ENCODE results near the gene ADARB2. TPM values are rescaled to one million over a fixed set of nuclear protein-coding genes. Genes with fewer than 3 reads are reported as not detected.

ADARB2 gene
- total and polyA plus RNA-seq, 3 experiments from 2014 or later = not detected

DNA sequence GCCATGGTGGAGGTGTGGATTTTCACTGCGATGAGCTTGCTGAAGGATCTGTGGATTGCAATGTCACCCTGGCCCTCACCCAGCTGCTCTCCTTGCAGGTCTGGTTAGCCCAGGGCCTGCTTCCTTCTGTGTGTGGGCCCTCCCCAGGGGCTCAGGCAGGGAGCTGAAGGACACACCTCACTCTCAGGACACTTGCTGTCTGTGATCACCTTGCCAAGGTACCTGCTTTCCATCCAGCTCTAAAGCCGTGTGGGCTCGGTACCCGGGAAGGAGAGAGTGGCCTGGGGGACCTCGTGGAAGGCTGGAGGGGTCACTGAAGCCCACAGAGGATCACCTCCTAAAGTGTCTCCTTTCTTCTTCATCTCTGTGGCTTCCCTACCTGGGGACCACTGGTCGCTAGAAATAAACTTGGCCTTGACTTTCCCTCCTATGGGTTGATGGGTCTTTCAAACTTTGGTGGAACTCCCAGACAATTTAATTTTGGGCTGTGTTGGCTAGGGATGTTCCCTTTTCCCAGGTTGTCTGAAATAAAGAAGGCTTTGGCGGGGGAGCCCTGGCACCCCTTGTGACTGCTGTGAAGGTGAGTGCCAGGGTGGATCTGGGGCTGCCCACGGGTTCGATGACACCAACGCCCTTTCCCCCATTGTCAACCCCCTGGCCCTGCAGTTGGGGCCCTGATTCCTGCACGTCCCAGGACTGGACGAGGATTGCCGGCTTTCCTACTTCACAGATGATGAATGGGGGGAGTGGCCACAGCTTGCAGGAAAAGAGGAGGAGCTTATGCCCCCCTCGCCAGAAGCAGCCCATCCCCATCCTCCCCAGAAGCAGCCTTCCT lies 331.0 kb downstream of the ADARB2 start:
- H3K36me3 ChIP-seq (ENCODE audit: insufficient read depth, low read length) = no peaks in the 10 kb centered on the region
- H3K4me3 ChIP-seq (ENCODE audit: low read length) = no peak overlapping the region
- H3K4me1 ChIP-seq (ENCODE audit: insufficient read depth, low read length) = no peaks in the 10 kb centered on the region
- H3K4me3 Mint-ChIP-seq = peak overlapping the region in 1 of 7 donors; percentile 48
- ChIA-PET POLR2A (no interaction called here), CTCF (no interaction called here)
- H3K36me3 Mint-ChIP-seq = no peaks in the 10 kb centered on the region
- H3K27ac ChIP-seq (ENCODE audit: low read depth, low read length) = no peak overlapping the region
- no peaks in the 10 kb centered on the region for H3K9me3 Mint-ChIP-seq
- DNase-seq = peak in 1 of 5 donors; percentile 36
- H3K4me1 Mint-ChIP-seq = no peaks in the 10 kb centered on the region
- peak overlapping the region in 1 of 8 donors; percentile 54 for H3K27ac Mint-ChIP-seq
- no peaks in the 10 kb centered on the region for H3K27me3 ChIP-seq (ENCODE audit: insufficient read depth, low read length, poor library complexity, severe bottlenecking)
- H3K27me3 Mint-ChIP-seq = peaks cover 3 to 8% of the 10 kb centered on the region in 2 donors
- H3K9me3 ChIP-seq (ENCODE audit: low read length) = no peaks in the 10 kb centered on the region

DNA sequence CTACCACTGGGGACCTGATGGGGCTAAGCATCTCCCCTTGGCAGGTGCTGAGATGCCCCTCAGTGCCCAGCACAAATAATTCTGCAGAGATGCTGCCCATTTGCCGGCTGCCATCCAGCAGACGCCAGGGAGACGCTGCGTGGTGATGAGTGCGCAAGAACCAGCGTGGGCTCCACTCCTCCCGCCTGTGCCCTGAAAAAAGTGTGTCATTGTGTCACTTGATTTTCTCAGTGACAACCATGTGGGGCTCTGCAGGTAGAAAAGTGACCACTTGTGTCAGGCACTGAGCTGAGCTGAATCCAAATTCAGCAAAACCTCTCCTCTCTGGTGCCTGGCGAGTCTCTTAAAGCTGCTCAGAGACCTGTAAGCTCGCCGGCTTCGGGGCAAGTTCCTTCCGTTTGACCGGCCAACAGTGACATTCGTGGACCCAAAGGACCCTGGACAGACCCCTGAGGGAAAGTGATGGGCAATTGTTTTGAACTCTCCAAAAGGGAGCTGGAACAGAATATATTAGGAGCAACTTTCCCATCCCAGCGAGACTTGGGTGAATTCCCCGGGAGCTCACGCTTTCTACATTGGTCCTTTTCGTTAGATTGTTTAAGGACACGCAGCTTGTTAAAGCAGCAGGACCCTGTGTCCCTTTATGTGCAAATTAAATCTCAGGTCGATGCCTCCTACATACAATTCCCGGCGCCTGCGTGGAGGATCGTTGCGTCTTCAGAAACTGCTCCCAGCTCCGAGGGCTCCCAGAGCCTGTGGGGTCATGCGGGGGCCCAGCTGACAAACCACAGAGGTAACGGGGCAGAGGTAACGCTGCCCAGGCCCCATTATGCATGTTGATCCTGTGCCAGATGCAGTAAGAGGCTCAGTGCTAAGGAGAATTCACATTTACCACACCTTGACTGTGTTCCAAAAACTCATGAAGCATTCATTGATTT lies 332.7 kb downstream of the ADARB2 start:
- DNase-seq = peak in 1 of 5 donors; percentile 36
- no peaks in the 10 kb centered on the region for H3K9me3 Mint-ChIP-seq
- peaks cover 4 to 14% of the 10 kb centered on the region in 2 donors for H3K27me3 Mint-ChIP-seq
- ChIA-PET POLR2A (no interaction called here), CTCF (no interaction called here)
- Histone ChIP-seq H3K4me3 (ENCODE audit: low read length) (no peak overlapping the region), H3K4me1 (ENCODE audit: insufficient read depth, low read length) (no peaks in the 10 kb centered on the region), H3K9me3 (ENCODE audit: low read length) (no peaks in the 10 kb centered on the region), H3K27ac (ENCODE audit: low read depth, low read length) (no peak overlapping the region), H3K27me3 (ENCODE audit: insufficient read depth, low read length, poor library complexity, severe bottlenecking) (no peaks in the 10 kb centered on the region), H3K36me3 (ENCODE audit: insufficient read depth, low read length) (no peaks in the 10 kb centered on the region)
- no peak overlapping the region for H3K27ac Mint-ChIP-seq
- H3K4me1 Mint-ChIP-seq = no peaks in the 10 kb centered on the region
- no peak overlapping the region for H3K4me3 Mint-ChIP-seq
- no peaks in the 10 kb centered on the region for H3K36me3 Mint-ChIP-seq

- peaks cover 5 to 14% of the 10 kb centered on the region in 2 donors for H3K27me3 Mint-ChIP-seq
- H3K27me3 ChIP-seq (ENCODE audit: insufficient read depth, low read length, poor library complexity, severe bottlenecking) = no peaks in the 10 kb centered on the region
- no peaks in the 10 kb centered on the region for H3K4me1 ChIP-seq (ENCODE audit: insufficient read depth, low read length)
- no peaks in the 10 kb centered on the region for H3K4me1 Mint-ChIP-seq
- H3K27ac Mint-ChIP-seq = no peak overlapping the region
- no peaks in the 10 kb centered on the region for H3K9me3 Mint-ChIP-seq
- ChIA-PET POLR2A (no interaction called here), CTCF (no interaction called here)
- H3K9me3 ChIP-seq (ENCODE audit: low read length) = no peaks in the 10 kb centered on the region
- no peaks in the 10 kb centered on the region for H3K36me3 ChIP-seq (ENCODE audit: insufficient read depth, low read length)
- H3K36me3 Mint-ChIP-seq = no peaks in the 10 kb centered on the region
- DNase-seq = no peak
- H3K27ac ChIP-seq (ENCODE audit: low read depth, low read length) = no peak overlapping the region
- H3K4me3 ChIP-seq (ENCODE audit: low read length) = no peak overlapping the region
- H3K4me3 Mint-ChIP-seq = no peak overlapping the region
These were observed 333.6 kb downstream of the ADARB2 start for GRCh38 chr10:1403508-1404322.

- DNase-seq = no peak
- Mint-ChIP-seq H3K27ac (no peak overlapping the region), H3K9me3 (no peaks in the 10 kb centered on the region), H3K4me3 (no peak overlapping the region), H3K4me1 (no peaks in the 10 kb centered on the region), H3K27me3 (peaks cover 5 to 14% of the 10 kb centered on the region in 2 donors), H3K36me3 (no peaks in the 10 kb centered on the region)
- no peaks in the 10 kb centered on the region for H3K9me3 ChIP-seq (ENCODE audit: low read length)
- no peaks in the 10 kb centered on the region for H3K27me3 ChIP-seq (ENCODE audit: insufficient read depth, low read length, poor library complexity, severe bottlenecking)
- POLR2A ChIA-PET = no interaction called here
- no peak overlapping the region for H3K4me3 ChIP-seq (ENCODE audit: low read length)
- H3K36me3 ChIP-seq (ENCODE audit: insufficient read depth, low read length) = no peaks in the 10 kb centered on the region
- CTCF ChIA-PET = no interaction called here
- no peaks in the 10 kb centered on the region for H3K4me1 ChIP-seq (ENCODE audit: insufficient read depth, low read length)
- H3K27ac ChIP-seq (ENCODE audit: low read depth, low read length) = no peak overlapping the region
These were observed 334.4 kb downstream of the ADARB2 start for GRCh38 chr10:1402816-1403507.

DNA sequence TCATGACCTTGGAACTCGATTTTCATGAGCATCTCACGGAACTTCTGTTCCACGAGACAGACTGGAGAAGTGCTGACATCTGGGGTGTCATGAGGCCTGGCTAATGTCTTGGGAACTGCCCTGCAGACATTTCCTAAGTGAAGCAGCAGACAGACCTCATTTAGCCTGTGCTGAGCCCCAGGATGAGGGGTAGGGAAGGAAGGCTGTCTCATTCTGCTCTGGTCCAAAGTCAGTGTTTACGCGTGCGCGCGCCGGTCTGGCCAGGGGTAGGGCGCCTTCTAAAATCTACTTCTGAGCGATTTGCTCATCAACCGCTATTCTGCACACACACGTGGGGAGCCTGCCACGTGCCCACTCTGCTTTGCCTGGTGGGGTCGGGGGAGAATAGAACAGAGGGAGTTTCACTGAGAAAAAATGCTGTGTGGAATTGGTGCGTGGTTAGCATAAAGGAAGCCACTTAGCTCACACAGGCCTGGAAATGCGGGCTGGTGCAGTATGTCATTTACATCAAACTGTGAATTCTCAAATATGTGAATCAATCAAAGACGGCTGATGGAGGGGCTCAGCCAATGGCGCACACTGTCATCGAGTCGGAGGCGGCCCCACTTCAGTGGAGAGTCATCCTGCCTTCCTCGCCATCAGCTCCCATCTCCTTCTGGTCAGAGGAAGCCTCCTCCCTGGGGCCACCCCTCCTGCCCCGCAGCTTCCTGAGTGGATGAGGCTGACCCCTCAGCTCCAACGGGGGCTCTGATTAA lies 335.1 kb downstream of the ADARB2 start:
- DNase-seq = no peak
- H3K36me3 Mint-ChIP-seq = no peaks in the 10 kb centered on the region
- Histone ChIP-seq H3K27ac (ENCODE audit: low read depth, low read length) (no peak overlapping the region), H3K27me3 (ENCODE audit: insufficient read depth, low read length, poor library complexity, severe bottlenecking) (no peaks in the 10 kb centered on the region), H3K4me1 (ENCODE audit: insufficient read depth, low read length) (no peaks in the 10 kb centered on the region), H3K4me3 (ENCODE audit: low read length) (no peak overlapping the region), H3K9me3 (ENCODE audit: low read length) (no peaks in the 10 kb centered on the region), H3K36me3 (ENCODE audit: insufficient read depth, low read length) (no peaks in the 10 kb centered on the region)
- no peak overlapping the region for H3K27ac Mint-ChIP-seq
- ChIA-PET POLR2A (no interaction called here), CTCF (no interaction called here)
- no peaks in the 10 kb centered on the region for H3K4me1 Mint-ChIP-seq
- peaks cover 5 to 14% of the 10 kb centered on the region in 2 donors for H3K27me3 Mint-ChIP-seq
- H3K9me3 Mint-ChIP-seq = no peaks in the 10 kb centered on the region
- H3K4me3 Mint-ChIP-seq = no peak overlapping the region

- no peaks in the 10 kb centered on the region for H3K9me3 ChIP-seq (ENCODE audit: low read length)
- Mint-ChIP-seq H3K9me3 (no peaks in the 10 kb centered on the region), H3K4me3 (no peak overlapping the region), H3K4me1 (no peaks in the 10 kb centered on the region), H3K27ac (no peak overlapping the region), H3K36me3 (no peaks in the 10 kb centered on the region), H3K27me3 (peaks cover 5 to 14% of the 10 kb centered on the region in 2 donors)
- no peaks in the 10 kb centered on the region for H3K27me3 ChIP-seq (ENCODE audit: insufficient read depth, low read length, poor library complexity, severe bottlenecking)
- ChIA-PET POLR2A (no interaction called here), CTCF (no interaction called here)
- H3K4me1 ChIP-seq (ENCODE audit: insufficient read depth, low read length) = no peaks in the 10 kb centered on the region
- no peaks in the 10 kb centered on the region for H3K36me3 ChIP-seq (ENCODE audit: insufficient read depth, low read length)
- DNase-seq = no peak
- no peak overlapping the region for H3K27ac ChIP-seq (ENCODE audit: low read depth, low read length)
- H3K4me3 ChIP-seq (ENCODE audit: low read length) = no peak overlapping the region
These were observed 336.0 kb downstream of the ADARB2 start for GRCh38 chr10:1401071-1401965.
